Testis (tissue), 2 donors: ENCODE measurements around the gene ZNF804B.

ENCODE experiments used
- POLR2A ChIP-seq: fragments of 450-650 bp; IDR thresholded peaks from one replicate; pipeline ENCODE4 v1.6.1; 2017; ENCODE audit warnings: antibody characterized with exemption, mild to moderate bottlenecking, moderate library complexity
- TF ChIP-seq, protein P1 (sequence below), 3 experiments: fragments of 450-650 bp in 2 of 3; fragments of 200-600 bp in 1 of 3; sonication (generic) in 1 of 3; IDR thresholded peaks; one replicate each; pipeline ENCODE4 v1.5.1; 2016 to 2019; ENCODE audit warnings: antibody characterized with exemption in 3 of 3, mild to moderate bottlenecking in 2 of 3, moderate library complexity in 1 of 3

- TF ChIP-seq POLR2A, result no peak
- TF ChIP-seq, protein P1, sequence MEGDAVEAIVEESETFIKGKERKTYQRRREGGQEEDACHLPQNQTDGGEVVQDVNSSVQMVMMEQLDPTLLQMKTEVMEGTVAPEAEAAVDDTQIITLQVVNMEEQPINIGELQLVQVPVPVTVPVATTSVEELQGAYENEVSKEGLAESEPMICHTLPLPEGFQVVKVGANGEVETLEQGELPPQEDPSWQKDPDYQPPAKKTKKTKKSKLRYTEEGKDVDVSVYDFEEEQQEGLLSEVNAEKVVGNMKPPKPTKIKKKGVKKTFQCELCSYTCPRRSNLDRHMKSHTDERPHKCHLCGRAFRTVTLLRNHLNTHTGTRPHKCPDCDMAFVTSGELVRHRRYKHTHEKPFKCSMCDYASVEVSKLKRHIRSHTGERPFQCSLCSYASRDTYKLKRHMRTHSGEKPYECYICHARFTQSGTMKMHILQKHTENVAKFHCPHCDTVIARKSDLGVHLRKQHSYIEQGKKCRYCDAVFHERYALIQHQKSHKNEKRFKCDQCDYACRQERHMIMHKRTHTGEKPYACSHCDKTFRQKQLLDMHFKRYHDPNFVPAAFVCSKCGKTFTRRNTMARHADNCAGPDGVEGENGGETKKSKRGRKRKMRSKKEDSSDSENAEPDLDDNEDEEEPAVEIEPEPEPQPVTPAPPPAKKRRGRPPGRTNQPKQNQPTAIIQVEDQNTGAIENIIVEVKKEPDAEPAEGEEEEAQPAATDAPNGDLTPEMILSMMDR (IDR thresholded peaks at IDR 0.05), result no peak
Observed at GRCh38 chr7:88951826-88952225, 192.3 kb downstream of the ZNF804B start.
